SKM-1 treated with dmso at 0.1 percent for 144 hours (cell line): ENCODE data around the gene TMEM123.

Experiments used
- DNase-seq: peaks from one replicate; lab custom pipeline; 2025; ENCODE audit not compliant: unreplicated experiment; lab: John Stamatoyannopoulos, UW

TMEM123 gene

DNA sequence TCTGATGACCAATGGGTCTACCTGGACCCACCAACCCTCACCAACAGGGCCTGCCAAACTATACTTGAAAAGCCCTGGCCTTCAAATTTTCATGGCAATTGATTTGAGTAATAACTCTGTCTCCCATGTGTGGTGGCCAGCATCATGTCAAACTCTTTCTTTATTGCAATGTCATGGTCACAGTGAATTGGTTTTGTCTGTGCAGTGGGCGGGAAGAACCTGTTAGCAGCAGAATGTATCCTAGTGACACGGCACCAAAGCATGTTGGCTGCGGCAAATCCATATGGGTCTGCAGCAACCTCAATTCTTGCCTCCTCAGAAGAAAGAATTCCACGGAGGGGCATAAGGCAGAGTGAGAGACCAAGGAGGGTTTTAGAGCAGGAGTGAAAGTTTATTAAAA lies 19.6 kb upstream of the TMEM123 start:
- no peak for DNase-seq

DNA sequence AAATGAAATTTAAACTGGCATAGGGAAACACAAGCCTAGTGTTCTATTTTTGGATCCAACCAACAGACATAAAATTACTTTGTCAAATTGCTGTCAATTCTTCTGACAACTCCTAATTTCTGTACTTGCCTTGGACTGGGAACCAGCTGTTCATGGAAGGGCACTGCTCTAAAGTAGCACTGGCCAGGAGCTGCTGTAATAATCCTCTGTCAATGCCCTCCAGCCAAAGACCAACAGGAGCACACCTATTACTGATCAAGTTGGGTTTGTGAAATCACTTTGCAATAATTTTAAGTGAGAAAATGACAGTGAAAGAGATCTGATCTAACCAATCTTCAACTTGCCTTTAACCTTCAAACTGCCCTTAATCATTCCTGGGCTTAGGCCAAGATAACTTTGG lies 18.9 kb upstream of the TMEM123 start:
- DNase-seq: no peak

- no peak for DNase-seq
These were observed 17.7 kb upstream of the TMEM123 start for GRCh38 chr11:102470251-102470650.

GRCh38 chr11:102469196-102469821 lies 16.7 kb upstream of the TMEM123 start:
- DNase-seq: no peak

- DNase-seq: no peak
These were observed 16.1 kb upstream of the TMEM123 start for GRCh38 chr11:102468616-102469195.

DNA sequence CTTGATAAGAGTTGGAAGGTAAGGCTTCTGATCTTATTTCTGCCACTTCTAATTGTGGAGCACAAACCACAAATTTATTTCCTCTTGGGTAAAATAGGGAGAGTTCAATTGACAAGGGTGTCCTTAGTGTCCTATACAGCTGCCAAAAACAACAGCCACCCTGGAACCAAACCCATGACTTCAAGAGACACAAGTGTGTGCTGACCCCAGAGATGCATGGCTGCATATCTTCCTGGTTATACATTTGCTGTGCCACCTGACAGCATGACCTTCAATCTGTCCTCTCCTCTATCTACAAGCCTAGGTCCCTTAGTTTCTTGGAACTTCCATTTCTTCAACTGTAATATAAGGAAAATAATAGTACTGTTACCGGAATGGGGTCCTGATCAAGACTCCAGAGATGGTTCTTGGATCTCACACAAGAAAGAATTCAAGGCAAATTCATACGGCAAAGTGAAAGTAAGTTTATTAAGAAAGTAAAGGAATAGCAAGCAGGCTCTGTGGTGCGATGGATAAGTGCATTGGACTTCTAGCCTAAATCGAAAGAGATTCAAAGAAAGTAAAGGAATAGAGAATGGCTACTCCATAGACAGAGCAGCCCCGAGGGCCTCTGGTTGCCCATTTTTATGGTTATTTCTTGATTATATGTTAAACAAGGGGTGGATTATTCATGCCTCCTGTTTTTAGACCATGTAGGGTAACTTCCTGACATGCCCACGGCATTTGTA lies 15.5 kb upstream of the TMEM123 start:
- DNase-seq: no peak

DNA sequence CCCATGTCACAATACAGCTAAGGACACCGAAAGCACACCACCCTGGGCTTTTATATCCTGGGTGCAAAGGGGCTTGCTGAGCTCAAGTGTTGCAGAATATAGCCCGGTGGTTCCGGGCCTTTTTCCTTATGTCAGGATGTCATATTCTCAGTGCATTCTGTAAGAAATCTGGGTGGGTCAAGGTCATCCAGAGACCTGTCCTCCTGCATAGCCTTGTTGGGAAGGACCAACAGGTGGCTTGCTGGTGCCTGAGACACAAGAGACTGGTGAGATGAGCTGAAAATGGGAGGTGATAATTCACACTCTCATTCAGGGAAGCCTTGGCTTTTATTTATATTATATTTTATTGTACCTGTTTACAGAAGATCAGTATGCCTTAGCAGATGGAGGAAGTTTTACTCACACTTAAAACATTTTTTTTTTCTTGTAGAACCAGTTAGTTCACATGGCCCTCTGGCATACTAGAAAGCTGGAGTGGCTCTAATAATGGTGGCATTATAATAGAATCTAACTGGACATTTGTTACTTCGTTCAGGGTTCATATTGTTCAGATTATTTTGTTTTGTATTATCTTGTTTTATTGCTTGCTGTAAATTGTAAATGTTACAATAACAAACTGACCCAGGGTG lies 14.6 kb upstream of the TMEM123 start:
- no peak for DNase-seq

- DNase-seq: peak; percentile 26
These were observed 13.1 kb upstream of the TMEM123 start for GRCh38 chr11:102465696-102466095.

GRCh38 chr11:102464859-102465500 lies 12.4 kb upstream of the TMEM123 start:
- DNase-seq: no peak

DNA sequence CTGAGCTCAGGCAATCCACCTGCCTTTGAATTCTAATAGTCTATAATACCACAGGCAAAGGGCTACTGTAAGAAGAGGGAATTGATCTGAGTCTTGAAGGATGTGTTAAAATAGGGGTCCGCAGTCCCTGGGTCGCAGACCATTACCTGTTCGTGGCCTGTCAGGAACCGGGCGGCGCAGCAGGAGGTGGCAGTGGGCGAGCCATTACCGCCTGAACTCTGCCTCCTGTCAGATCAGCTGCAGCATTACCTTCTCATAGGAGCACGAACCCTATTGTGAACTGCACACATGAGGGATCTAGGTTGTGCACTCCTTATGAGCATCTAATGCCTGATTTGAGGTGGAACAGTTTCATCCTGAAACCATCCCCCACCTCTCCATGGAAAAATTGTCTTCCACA lies 11.5 kb upstream of the TMEM123 start:
- DNase-seq: no peak

DNA sequence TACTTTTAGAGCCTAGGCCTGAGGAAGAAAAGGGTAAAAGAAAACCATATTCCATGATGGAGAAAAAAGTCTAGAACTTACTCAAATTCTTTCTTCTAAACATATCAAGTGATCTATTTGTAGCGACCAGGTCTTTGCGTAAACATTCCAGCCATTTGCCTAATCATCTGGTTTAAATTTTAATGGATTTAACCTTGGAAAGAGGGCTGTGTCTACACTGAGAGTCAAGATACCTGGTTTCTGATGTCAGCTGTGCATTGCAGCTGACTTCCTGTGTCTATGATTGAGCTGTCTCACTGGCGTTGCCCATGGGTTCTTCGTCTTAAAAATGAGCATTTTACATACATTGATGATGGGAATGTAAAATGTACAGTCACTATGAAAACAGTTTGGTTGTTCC lies 10.0 kb upstream of the TMEM123 start:
- no peak for DNase-seq

DNA sequence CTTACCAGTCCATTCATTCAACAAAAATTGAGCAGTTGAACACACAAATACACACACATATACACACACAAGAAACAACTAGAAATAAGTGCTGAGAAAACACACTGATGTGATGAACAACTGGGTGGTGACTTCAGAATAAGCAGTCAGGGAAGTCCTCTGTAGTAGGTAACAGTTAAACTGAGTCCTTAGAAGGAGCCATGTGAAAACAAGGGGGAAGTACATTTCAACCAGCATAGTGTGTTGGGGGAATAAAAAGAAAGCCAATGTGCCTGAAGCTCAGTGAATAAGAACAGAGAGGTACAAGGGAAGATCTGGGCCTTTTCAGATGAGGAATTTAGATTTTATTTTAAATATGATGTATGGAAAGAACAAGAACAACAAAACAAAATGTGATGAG lies 6.8 kb upstream of the TMEM123 start:
- DNase-seq: no peak

GRCh38 chr11:102458548-102458947 lies 6.0 kb upstream of the TMEM123 start:
- DNase-seq: no peak

- DNase-seq: no peak
These were observed 5.3 kb upstream of the TMEM123 start for GRCh38 chr11:102457865-102458264.

DNA sequence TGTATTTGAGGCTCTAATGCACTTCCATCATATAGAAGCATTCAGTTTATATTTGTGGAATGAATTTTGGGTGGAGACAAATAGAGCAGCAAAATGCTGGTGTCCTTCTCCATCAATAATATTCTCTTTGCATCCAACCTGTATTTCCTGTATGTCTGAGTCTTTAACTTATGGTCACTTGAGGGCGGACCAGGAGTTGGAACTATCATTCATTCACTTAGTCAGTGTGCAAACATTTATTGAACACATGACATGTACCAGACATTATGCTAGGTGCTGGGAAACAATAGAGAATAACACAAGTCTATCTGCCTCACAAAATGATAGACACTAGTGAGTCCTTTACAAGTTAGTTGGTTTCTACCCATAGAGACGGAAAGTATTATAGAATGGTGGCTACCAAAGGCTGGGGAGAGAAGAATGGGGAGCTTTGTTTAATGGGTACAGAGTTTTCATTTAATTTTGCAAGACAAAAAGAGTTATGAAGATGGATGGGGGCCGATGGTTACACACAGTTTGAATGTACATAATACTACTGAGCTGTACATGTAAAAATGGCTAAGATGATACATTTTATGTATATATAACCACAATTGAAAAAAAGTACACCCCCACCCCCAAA lies 4.6 kb upstream of the TMEM123 start:
- DNase-seq: no peak

DNA sequence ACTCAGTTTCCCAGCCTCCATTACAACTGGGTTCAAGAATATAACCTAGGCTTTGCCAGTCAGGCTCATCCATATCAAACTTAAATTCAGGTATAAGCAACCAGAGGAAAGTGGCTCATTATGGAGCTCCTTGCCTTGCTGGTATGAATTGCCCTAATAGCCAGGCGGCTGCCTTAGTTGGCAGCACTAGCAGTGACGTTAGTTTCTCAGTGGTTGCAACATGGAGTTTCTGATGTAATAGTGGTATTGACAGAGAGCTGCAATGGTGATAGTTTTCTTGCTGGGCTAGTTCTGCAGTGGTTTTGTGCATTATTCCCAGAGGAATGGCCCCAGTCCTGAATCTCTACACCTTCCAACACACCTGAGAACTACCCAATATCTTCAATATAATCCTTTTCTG lies 3.8 kb upstream of the TMEM123 start:
- DNase-seq: peak; percentile 73

- DNase-seq: no peak
These were observed 1.4 kb upstream of the TMEM123 start for GRCh38 chr11:102453921-102454320.

GRCh38 chr11:102453302-102453695 lies 734 bp upstream of the TMEM123 start:
- DNase-seq: no peak

GRCh38 chr11:102451681-102452460 lies 694 bp downstream of the TMEM123 start:
- DNase-seq: no peak

DNA sequence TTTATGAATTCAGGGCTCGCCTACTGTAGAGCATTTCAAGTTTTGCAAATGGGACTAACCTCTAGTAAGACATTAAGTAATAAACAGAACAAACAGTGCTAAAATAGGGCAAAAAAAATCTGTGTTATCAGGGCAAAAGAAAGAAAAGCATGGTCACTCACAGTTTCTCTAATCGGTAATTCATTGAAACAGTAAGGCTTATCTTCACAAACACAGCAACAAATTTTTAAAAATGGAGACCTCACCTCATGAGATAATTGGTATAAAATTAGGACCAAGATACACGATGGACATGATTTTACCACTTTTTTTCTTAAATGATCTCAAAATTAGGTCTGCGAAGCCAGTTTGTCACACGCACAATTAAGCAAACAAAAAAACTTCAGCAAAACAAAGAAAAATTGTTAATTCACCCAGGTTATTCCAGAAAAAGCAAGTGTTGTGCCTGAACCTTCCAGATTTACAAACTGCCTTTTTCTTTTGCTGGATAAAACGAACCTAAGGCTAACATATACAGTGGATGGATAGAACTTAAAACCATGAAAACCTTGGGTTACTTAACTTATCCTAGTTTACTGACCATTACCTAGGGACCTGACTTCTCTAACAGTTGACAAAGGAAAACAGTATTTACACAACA lies 1.4 kb downstream of the TMEM123 start:
- DNase-seq: no peak
